Adrenal gland (tissue), 5 donors: ENCODE results near the gene TAF6.

Experiments used
- CTCF ChIP-seq, 6 experiments: fragments of 450-650 bp in 4 of 6; fragments of 200-600 bp in 2 of 6; sonication (generic) in 1 of 6; IDR thresholded peaks; 1 replicate in 5 of 6; 2 replicates in 1 of 6; pipeline versions ENCODE4 v1.5.1 to v1.8.0; 2016 to 2021; ENCODE audit warnings: antibody characterized with exemption in 6 of 6, mild to moderate bottlenecking in 2 of 6, moderate library complexity in 1 of 6
- POLR2A ChIP-seq, 2 donors: fragments of 450-650 bp; IDR thresholded peaks; one replicate each; pipeline ENCODE4 v1.6.1; 2017; ENCODE audit warnings: antibody characterized with exemption in 2 of 2, mild to moderate bottlenecking in 2 of 2, moderate library complexity in 1 of 2
- donor health status: DM: no; HTN: no; CAD: no.

GRCh38 chr7:100087055-100087750 is 32.0 kb downstream of the TAF6 start:
- TF ChIP-seq POLR2A (IDR thresholded peaks at IDR 0.05) = no peak
- no peak for TF ChIP-seq CTCF (IDR thresholded peaks at IDR 0.05)
